K562 (cell line): Measurements from ENCODE around the gene THSD8. TPM values are rescaled to one million over a fixed set of nuclear protein-coding genes. Genes with fewer than 3 reads are reported as not detected.

Experiments used
- ARID1B ChIP-seq: fragments of 450-650 bp; IDR thresholded peaks from 2 replicates; pipeline ENCODE4 v1.6.1; 2016; ENCODE audit warnings: antibody characterized with exemption, mild to moderate bottlenecking, inconsistent platforms
- CBX5 ChIP-seq: IDR thresholded peaks from 2 replicates; pipeline ENCODE4 v1.6.1; 2014; ENCODE audit warnings: low read depth, borderline replicate concordance
- CHD4 ChIP-seq: fragments of 200-600 bp; sonication (generic); IDR thresholded peaks from 3 replicates; pipeline ENCODE4 v1.6.1; 2012; ENCODE audit warnings: low read depth, mild to moderate bottlenecking, mixed read lengths, low read length, inconsistent platforms; ENCODE audit not compliant: insufficient read depth, insufficient replicate concordance, poor library complexity, severe bottlenecking
- CXXC5 ChIP-seq: fragments of 250-450 bp; sonication (Bioruptor Pico); IDR thresholded peaks from 2 replicates; pipeline ENCODE4 v1.8.0; 2022; ENCODE audit warnings: inconsistent platforms, mild to moderate bottlenecking, moderate library complexity
- DACH1 ChIP-seq: fragments of 450-650 bp; IDR thresholded peaks from 2 replicates; pipeline ENCODE4 v1.6.1; 2018; ENCODE audit not compliant: partially characterized antibody
- DMBX1 ChIP-seq: fragments of 250-450 bp; sonication (Bioruptor Pico); IDR thresholded peaks from 2 replicates; pipeline ENCODE4 v1.8.0; 2022; ENCODE audit warnings: inconsistent platforms, mild to moderate bottlenecking, moderate library complexity, borderline replicate concordance
- ETV5 ChIP-seq: sonication (generic); formaldehyde crosslinking; IDR thresholded peaks from 2 replicates; pipeline ENCODE4 v1.4.0; 2020; ENCODE audit warnings: low read depth, mild to moderate bottlenecking, missing genetic modification reagents
- NRF1 ChIP-seq, 2 experiments: fragments of 450-650 bp; IDR thresholded peaks in 1 of 2; conservative IDR thresholded peaks in 1 of 2; 2 replicates each; pipeline ENCODE4 v1.6.1; 2014; ENCODE audit warnings: mild to moderate bottlenecking in 2 of 2
- RAD21 ChIP-seq, 2 experiments: fragments of 250-450 bp in 1 of 2; fragments of 450-650 bp in 1 of 2; sonication (Bioruptor Pico) in 1 of 2; formaldehyde crosslinking in 1 of 2; IDR thresholded peaks in 1 of 2; conservative IDR thresholded peaks in 1 of 2; 2 replicates each; pipeline versions ENCODE4 v1.4.0 to v1.8.0; 2020 to 2022; ENCODE audit warnings: mild to moderate bottlenecking in 2 of 2, moderate library complexity in 1 of 2
- SIN3B ChIP-seq: fragments of 450-650 bp; IDR thresholded peaks from 2 replicates; pipeline ENCODE4 v1.6.1; 2017; ENCODE audit warnings: low read depth, mild to moderate bottlenecking, moderate library complexity
- SNIP1 ChIP-seq: fragments of 450-650 bp; IDR thresholded peaks from 2 replicates; pipeline ENCODE4 v1.7.1; 2017; ENCODE audit warnings: low read depth, mild to moderate bottlenecking
- THRAP3 ChIP-seq: fragments of 450-650 bp; IDR thresholded peaks from 2 replicates; pipeline ENCODE4 v1.6.1; 2016; ENCODE audit warnings: mild to moderate bottlenecking, inconsistent platforms, borderline replicate concordance
- YY1 ChIP-seq, 3 experiments: IDR thresholded peaks; 2 replicates each; pipeline ENCODE4 v1.6.1; 2011; ENCODE audit warnings: low read length in 2 of 3, mild to moderate bottlenecking in 2 of 3, moderate library complexity in 2 of 3, borderline replicate concordance in 1 of 3, control low read depth in 1 of 3, low read depth in 1 of 3; ENCODE audit not compliant: insufficient read depth in 3 of 3, insufficient replicate concordance in 2 of 3, control insufficient read depth in 1 of 3, insufficient read length in 1 of 3; ENCODE audit errors: extremely low read depth in 1 of 3
- ZNF197 ChIP-seq: fragments of 200-800 bp; sonication (Bioruptor generic); IDR thresholded peaks from 2 replicates; pipeline ENCODE4 v1.6.1; 2016; ENCODE audit warnings: low read depth, missing genetic modification characterization, missing compliant biosample characterization
- ZNF232 ChIP-seq: sonication (generic); formaldehyde crosslinking; IDR thresholded peaks from 2 replicates; pipeline ENCODE4 v1.8.0; 2022; ENCODE audit warnings: mild to moderate bottlenecking, missing genetic modification reagents
- polyA plus RNA-seq, 8 experiments: library from polyadenylated mRNA; depleted of rRNA in 4 of 8; stranded (reverse) in 5 of 8; unstranded in 3 of 8; fragments of >200 nt; fragmentation: Nextera tagmentation in 2 of 8; fragmentation: Illumina TruSeq in 1 of 8; extraction: Ambion mirVana in 2 of 8; extraction: Trizol in 1 of 8; gene quantifications; 2 replicates each; pipeline versions ENCODE4 v1.2.1 to v1.2.3, GENCODE V29; 2011 to 2014; ENCODE audit warnings: inconsistent platforms in 1 of 8, missing spikeins in 1 of 8
- total RNA-seq, 7 experiments: library from RNA; depleted of rRNA in 6 of 7; stranded (reverse); fragments of >200 nt in 6 of 7; fragmentation: Illumina TruSeq in 2 of 7; extraction: Trizol in 2 of 7; gene quantifications; 2 replicates each; pipeline versions ENCODE4 v1.2.1 to v1.2.3, GENCODE V29; 2011 to 2021; ENCODE audit warnings: low replicate concordance in 1 of 7
- TF ChIP-seq, protein P1 (sequence below): fragments of 450-650 bp; formaldehyde crosslinking; IDR thresholded peaks from 2 replicates; pipeline ENCODE4 v1.4.0; 2020; ENCODE audit warnings: mild to moderate bottlenecking, moderate library complexity
- TF ChIP-seq, protein P2 (sequence below): fragments of 250-450 bp; sonication (Bioruptor Pico); IDR thresholded peaks from 2 replicates; pipeline ENCODE4 v1.5.0; 2021
- TF ChIP-seq, protein P3 (sequence below): sonication (generic); formaldehyde crosslinking; IDR thresholded peaks from 2 replicates; pipeline ENCODE4 v1.8.0; 2022; ENCODE audit warnings: mild to moderate bottlenecking, low read depth, missing genetic modification reagents
- TF ChIP-seq, protein P4 (sequence below): fragments of 450-650 bp; IDR thresholded peaks from 2 replicates; pipeline ENCODE4 v1.6.1; 2018; ENCODE audit not compliant: partially characterized antibody

THSD8 gene
- total and polyA plus RNA-seq, 9 of the 15 experiments (the other 6 are each of a cell fraction or from before 2014, with no cell fraction given): 8.4 to 42.4 (median 19.9) TPM; not detected in 2

DNA sequence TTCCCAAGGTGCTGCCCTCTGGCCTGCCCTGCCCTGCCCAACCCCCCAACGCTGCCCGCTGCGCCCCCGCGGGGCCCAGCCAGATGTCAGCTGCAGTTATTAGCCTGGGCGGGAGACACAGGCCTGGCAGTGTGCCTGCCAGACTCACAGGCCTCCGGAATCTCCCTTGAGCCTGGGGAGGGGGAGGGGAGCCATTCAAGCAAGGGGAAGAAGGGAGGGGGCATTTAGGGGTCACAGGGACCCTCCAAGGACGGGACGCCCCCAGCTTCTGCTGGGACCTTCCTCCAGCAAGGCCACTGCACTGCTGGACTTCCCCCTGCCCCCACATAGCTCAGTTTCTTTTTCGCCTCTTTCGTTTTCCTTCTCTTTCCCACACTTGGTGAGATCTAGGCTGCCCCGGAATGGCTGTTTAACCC, 13.2 kb upstream of the THSD8 start (continued):
- TF ChIP-seq, protein P1, sequence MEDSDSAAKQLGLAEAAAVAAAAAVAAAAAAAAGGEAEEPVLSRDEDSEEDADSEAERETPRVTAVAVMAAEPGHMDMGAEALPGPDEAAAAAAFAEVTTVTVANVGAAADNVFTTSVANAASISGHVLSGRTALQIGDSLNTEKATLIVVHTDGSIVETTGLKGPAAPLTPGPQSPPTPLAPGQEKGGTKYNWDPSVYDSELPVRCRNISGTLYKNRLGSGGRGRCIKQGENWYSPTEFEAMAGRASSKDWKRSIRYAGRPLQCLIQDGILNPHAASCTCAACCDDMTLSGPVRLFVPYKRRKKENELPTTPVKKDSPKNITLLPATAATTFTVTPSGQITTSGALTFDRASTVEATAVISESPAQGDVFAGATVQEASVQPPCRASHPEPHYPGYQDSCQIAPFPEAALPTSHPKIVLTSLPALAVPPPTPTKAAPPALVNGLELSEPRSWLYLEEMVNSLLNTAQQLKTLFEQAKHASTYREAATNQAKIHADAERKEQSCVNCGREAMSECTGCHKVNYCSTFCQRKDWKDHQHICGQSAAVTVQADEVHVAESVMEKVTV: no peak
- TF ChIP-seq SNIP1 (no peak), CXXC5 (CRISPR knock-in tag) (peak; percentile 40; the same call in 1 of the 2 replicates), ETV5 (CRISPR knock-in tag) (no peak), THRAP3 (no peak), DMBX1 (no peak), CHD4 (no peak), SIN3B (no peak), CBX5 (no peak), RAD21 (CRISPR knock-in tag; conservative IDR thresholded peaks at IDR 0.05 in 1 of 2, IDR thresholded peaks at IDR 0.05 in 1 of 2) (no peak), ZNF197 (CRISPR knock-in tag) (no peak), ARID1B (peak; percentile 38; the same call in 1 of the 2 replicates), YY1 (IDR thresholded peaks at IDR 0.05; ENCODE audit: borderline replicate concordance in 1 of 3, control insufficient read depth in 1 of 3, extremely low read depth in 1 of 3, insufficient read depth in 3 of 3, insufficient read length in 1 of 3, insufficient replicate concordance in 2 of 3, low read depth in 1 of 3, low read length in 2 of 3) (peak in 1 of 3 experiments; percentile 23), DACH1 (peak; percentile 61), NRF1 (conservative IDR thresholded peaks at IDR 0.05 in 1 of 2, IDR thresholded peaks at IDR 0.05 in 1 of 2) (no peak), ZNF232 (CRISPR knock-in tag) (no peak)
- TF ChIP-seq, protein P2, sequence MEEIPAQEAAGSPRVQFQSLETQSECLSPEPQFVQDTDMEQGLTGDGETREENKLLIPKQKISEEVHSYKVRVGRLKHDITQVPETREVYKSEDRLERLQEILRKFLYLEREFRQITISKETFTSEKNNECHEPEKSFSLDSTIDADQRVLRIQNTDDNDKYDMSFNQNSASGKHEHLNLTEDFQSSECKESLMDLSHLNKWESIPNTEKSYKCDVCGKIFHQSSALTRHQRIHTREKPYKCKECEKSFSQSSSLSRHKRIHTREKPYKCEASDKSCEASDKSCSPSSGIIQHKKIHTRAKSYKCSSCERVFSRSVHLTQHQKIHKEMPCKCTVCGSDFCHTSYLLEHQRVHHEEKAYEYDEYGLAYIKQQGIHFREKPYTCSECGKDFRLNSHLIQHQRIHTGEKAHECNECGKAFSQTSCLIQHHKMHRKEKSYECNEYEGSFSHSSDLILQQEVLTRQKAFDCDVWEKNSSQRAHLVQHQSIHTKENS: no peak
- TF ChIP-seq, protein P3, sequence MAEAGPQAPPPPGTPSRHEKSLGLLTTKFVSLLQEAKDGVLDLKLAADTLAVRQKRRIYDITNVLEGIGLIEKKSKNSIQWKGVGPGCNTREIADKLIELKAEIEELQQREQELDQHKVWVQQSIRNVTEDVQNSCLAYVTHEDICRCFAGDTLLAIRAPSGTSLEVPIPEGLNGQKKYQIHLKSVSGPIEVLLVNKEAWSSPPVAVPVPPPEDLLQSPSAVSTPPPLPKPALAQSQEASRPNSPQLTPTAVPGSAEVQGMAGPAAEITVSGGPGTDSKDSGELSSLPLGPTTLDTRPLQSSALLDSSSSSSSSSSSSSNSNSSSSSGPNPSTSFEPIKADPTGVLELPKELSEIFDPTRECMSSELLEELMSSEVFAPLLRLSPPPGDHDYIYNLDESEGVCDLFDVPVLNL (CRISPR knock-in tag): no peak
- TF ChIP-seq, protein P4, sequence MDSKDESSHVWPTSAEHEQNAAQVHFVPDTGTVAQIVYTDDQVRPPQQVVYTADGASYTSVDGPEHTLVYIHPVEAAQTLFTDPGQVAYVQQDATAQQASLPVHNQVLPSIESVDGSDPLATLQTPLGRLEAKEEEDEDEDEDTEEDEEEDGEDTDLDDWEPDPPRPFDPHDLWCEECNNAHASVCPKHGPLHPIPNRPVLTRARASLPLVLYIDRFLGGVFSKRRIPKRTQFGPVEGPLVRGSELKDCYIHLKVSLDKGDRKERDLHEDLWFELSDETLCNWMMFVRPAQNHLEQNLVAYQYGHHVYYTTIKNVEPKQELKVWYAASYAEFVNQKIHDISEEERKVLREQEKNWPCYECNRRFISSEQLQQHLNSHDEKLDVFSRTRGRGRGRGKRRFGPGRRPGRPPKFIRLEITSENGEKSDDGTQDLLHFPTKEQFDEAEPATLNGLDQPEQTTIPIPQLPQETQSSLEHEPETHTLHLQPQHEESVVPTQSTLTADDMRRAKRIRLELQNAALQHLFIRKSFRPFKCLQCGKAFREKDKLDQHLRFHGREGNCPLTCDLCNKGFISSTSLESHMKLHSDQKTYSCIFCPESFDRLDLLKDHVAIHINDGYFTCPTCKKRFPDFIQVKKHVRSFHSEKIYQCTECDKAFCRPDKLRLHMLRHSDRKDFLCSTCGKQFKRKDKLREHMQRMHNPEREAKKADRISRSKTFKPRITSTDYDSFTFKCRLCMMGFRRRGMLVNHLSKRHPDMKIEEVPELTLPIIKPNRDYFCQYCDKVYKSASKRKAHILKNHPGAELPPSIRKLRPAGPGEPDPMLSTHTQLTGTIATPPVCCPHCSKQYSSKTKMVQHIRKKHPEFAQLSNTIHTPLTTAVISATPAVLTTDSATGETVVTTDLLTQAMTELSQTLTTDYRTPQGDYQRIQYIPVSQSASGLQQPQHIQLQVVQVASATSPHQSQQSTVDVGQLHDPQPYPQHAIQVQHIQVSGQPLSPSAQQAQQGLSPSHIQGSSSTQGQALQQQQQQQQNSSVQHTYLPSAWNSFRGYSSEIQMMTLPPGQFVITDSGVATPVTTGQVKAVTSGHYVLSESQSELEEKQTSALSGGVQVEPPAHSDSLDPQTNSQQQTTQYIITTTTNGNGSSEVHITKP: peak; percentile 52
